ENCODE data around the gene PADI3.

- TF ChIP-seq BCL11A (IDR thresholded peaks at IDR 0.05; ENCODE audit: low read depth in 2 of 2, low read length in 2 of 2) (no peak), RAD21 (IDR thresholded peaks at IDR 0.05 in 1 of 2, conservative IDR thresholded peaks at IDR 0.05 in 1 of 2; ENCODE audit: low read depth in 2 of 2, low read length in 2 of 2) (no peak), EP300 (IDR thresholded peaks at IDR 0.05; ENCODE audit: borderline replicate concordance in 1 of 2, low read depth in 2 of 2, low read length in 2 of 2) (no peak), SIN3A (conservative IDR thresholded peaks at IDR 0.05 in 1 of 2, IDR thresholded peaks at IDR 0.05 in 1 of 2; ENCODE audit: low read depth in 1 of 2, low read length in 2 of 2) (no peak), RXRA (IDR thresholded peaks at IDR 0.05; ENCODE audit: insufficient read depth, low read depth, low read length) (no peak), POLR2A (IDR thresholded peaks at IDR 0.05; ENCODE audit: control extremely low read depth in 1 of 2, low read depth in 2 of 2, low read length in 2 of 2) (no peak), YY1 (IDR thresholded peaks at IDR 0.05; ENCODE audit: low read depth, low read length) (no peak), CEBPB (IDR thresholded peaks at IDR 0.05; ENCODE audit: low read depth, low read length) (no peak), TEAD4 (IDR thresholded peaks at IDR 0.05; ENCODE audit: low read depth, low read length) (no peak)
- TF ChIP-seq, protein P1, sequence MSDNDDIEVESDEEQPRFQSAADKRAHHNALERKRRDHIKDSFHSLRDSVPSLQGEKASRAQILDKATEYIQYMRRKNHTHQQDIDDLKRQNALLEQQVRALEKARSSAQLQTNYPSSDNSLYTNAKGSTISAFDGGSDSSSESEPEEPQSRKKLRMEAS (IDR thresholded peaks at IDR 0.05) = no peak
- TF ChIP-seq, protein P2, sequence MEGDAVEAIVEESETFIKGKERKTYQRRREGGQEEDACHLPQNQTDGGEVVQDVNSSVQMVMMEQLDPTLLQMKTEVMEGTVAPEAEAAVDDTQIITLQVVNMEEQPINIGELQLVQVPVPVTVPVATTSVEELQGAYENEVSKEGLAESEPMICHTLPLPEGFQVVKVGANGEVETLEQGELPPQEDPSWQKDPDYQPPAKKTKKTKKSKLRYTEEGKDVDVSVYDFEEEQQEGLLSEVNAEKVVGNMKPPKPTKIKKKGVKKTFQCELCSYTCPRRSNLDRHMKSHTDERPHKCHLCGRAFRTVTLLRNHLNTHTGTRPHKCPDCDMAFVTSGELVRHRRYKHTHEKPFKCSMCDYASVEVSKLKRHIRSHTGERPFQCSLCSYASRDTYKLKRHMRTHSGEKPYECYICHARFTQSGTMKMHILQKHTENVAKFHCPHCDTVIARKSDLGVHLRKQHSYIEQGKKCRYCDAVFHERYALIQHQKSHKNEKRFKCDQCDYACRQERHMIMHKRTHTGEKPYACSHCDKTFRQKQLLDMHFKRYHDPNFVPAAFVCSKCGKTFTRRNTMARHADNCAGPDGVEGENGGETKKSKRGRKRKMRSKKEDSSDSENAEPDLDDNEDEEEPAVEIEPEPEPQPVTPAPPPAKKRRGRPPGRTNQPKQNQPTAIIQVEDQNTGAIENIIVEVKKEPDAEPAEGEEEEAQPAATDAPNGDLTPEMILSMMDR (IDR thresholded peaks at IDR 0.05; ENCODE audit: control extremely low read depth in 1 of 3, insufficient read depth in 1 of 3, low read depth in 1 of 3, low read length in 3 of 3) = no peak
These were observed 40.8 kb downstream of the PADI3 start for GRCh38 chr1:17289721-17290120.

Measured in H1 (cell line).